Panc1 (cell line): ENCODE data around the gene RAP2A.

Source experiments
- CTCF ChIP-seq: fragments of 450-650 bp; IDR thresholded peaks from 2 replicates; pipeline ENCODE4 v1.5.1; 2017; ENCODE audit warnings: mild to moderate bottlenecking
- REST ChIP-seq, 2 experiments: IDR thresholded peaks; 2 replicates each; pipeline ENCODE4 v1.6.1; 2011 to 2012; ENCODE audit warnings: low read depth in 2 of 2, control low read depth in 1 of 2, low read length in 1 of 2, mild to moderate bottlenecking in 1 of 2, moderate library complexity in 1 of 2; ENCODE audit not compliant: insufficient read depth in 1 of 2
- TCF7L2 ChIP-seq: IDR thresholded peaks from 2 replicates; pipeline ENCODE4 v1.6.1; 2011; ENCODE audit warnings: mild to moderate bottlenecking, low read depth, low read length, inconsistent platforms

GRCh38 chr13:97502706-97503105, 68.7 kb downstream of the RAP2A start:
- TF ChIP-seq CTCF = no peak
- TF ChIP-seq REST (IDR thresholded peaks at IDR 0.05; ENCODE audit: insufficient read depth in 1 of 2, low read depth in 2 of 2, low read length in 1 of 2) = no peak
- no peak for TF ChIP-seq TCF7L2
